ENCODE measurements around the gene PEX6.

PEX6 gene

GRCh38 chr6:42963855-42964605 lies 15.0 kb downstream of the PEX6 start:
- no peak for TF ChIP-seq ZFP3 (CRISPR knock-in tag; IDR thresholded peaks at IDR 0.05)
- peak; percentile 83 for ATAC-seq

GRCh38 chr6:42963179-42963854 lies 15.7 kb downstream of the PEX6 start:
- TF ChIP-seq ZNF565 (CRISPR knock-in tag; conservative IDR thresholded peaks at IDR 0.05; ENCODE audit: low read depth) = no peak
- peak; percentile 14 for ATAC-seq

- no peak for TF ChIP-seq PPARA (CRISPR knock-in tag; IDR thresholded peaks at IDR 0.05; ENCODE audit: borderline replicate concordance)
- no peak for TF ChIP-seq ZNF565 (CRISPR knock-in tag; conservative IDR thresholded peaks at IDR 0.05; ENCODE audit: low read depth)
- no peak for ATAC-seq
Observed at GRCh38 chr6:42962502-42963178, 16.3 kb downstream of the PEX6 start.

- ATAC-seq = no peak
Observed at GRCh38 chr6:42962096-42962495, 16.9 kb downstream of the PEX6 start.

More at GRCh38 chr6:42962096-42962495, 16.9 kb downstream of the PEX6 start:
- TF ChIP-seq OSR1 (CRISPR knock-in tag; IDR thresholded peaks at IDR 0.05) (no peak), ZFP3 (CRISPR knock-in tag; IDR thresholded peaks at IDR 0.05) (no peak), TOX (CRISPR knock-in tag; IDR thresholded peaks at IDR 0.05; ENCODE audit: borderline replicate concordance) (no peak), RARB (CRISPR knock-in tag; IDR thresholded peaks at IDR 0.05) (no peak), GLIS3 (CRISPR knock-in tag; IDR thresholded peaks at IDR 0.05) (no peak), CSRNP3 (CRISPR knock-in tag; IDR thresholded peaks at IDR 0.05) (no peak), ZFP30 (CRISPR knock-in tag; IDR thresholded peaks at IDR 0.05) (no peak), CREB5 (CRISPR knock-in tag; IDR thresholded peaks at IDR 0.05; ENCODE audit: low read depth) (no peak), BACH2 (CRISPR knock-in tag; IDR thresholded peaks at IDR 0.05; ENCODE audit: borderline replicate concordance) (no peak), TSHZ2 (CRISPR knock-in tag; IDR thresholded peaks at IDR 0.05) (no peak), PATZ1 (CRISPR knock-in tag; IDR thresholded peaks at IDR 0.05; ENCODE audit: borderline replicate concordance) (no peak), ISL1 (CRISPR knock-in tag; IDR thresholded peaks at IDR 0.05) (no peak), PPARA (CRISPR knock-in tag; IDR thresholded peaks at IDR 0.05; ENCODE audit: borderline replicate concordance) (no peak)
